ENCODE results near the gene RANBP1.
A peak's percentile ranks its signal among the peaks of the same experiment; 100 is the strongest.
"Not testable (repeated sequence)": the region's sequence is repeated elsewhere in the genome, so short reads cannot be mapped to it uniquely, and the experiment has no call there.

Gene RANBP1

GRCh38 chr22:20150381-20151275, 34.7 kb downstream of the RANBP1 start, which contains the start of gene CCDC188:
Gene CCDC188 (minus strand): TSS chr22:20151055. CDS start chr22:20150986, 69 bp downstream.
- DNase-seq (ENCODE audit: low read depth, low spot score): no peak

DNA sequence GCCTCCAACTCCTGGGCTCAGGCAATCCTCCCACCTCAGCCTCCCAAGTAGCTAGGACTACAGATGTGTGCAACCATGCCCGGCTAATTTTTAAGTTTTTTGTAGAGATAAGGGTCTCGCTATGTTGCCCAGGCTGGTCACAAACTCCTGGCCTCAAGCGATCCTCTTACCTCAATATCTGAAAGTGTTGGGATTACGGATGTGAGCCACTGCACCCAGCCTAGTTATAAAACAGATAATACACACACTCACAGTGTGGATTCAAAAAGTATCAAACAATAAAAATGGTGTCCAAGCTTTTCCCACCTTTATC, 35.3 kb downstream of the RANBP1 start:
- no peak for DNase-seq (ENCODE audit: low read depth, low spot score)

DNA sequence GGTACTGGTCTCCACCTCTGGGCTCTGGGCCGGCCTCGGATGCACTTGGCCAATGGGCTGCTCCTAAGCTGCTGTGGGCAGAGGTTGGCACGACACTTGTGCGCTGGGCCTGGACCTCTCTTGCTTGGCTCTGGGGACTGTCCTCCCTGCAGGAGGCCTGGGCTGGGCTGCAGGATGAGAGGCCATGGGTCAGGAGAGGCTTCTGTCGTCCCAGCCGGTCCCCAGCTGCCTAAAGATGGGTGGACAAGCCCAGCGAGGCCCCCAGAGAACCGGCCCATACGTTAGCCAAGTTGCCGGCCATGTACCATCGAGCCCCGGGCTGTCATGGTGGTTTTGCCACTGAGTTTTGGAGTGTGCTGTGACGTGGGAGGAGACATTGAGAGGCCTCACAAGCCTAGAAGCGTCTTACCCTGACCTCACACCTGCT, 36.6 kb downstream of the RANBP1 start:
- DNase-seq (ENCODE audit: low read depth, low spot score): no peak

- DNase-seq (ENCODE audit: low read depth, low spot score): peak; percentile 44
Observed at GRCh38 chr22:20153945-20154344, 38.0 kb downstream of the RANBP1 start.

DNA sequence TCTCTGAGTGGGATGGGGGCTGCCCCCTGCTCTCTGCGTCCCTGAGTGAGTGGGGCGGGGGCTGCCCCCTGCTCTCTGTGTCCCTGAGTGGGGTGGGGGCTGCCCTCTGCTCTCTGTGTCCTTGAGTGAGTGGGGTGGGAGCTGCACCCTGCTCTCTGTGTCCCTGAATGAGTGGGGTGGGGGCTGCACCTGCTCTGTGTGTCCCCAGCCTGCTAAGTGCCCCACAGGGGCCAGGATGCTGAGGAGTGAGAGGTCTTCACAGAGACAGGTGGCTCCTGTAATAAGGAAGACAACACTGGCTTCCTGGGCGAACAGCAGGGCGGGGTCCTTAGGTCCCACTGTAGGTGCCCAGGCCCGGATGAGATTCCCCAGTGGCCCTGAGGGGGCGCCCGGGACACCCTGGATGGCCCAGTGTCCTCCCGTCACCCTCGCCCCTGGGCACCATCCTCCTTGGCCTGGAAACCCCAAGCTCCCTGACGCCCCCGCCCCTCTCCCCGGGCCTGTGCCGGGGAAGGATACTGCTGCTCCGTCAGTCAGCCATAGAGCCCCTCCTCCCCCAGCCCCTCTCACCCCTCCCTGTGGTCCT, 38.8 kb downstream of the RANBP1 start:
- no peak for DNase-seq (ENCODE audit: low read depth, low spot score)

DNA sequence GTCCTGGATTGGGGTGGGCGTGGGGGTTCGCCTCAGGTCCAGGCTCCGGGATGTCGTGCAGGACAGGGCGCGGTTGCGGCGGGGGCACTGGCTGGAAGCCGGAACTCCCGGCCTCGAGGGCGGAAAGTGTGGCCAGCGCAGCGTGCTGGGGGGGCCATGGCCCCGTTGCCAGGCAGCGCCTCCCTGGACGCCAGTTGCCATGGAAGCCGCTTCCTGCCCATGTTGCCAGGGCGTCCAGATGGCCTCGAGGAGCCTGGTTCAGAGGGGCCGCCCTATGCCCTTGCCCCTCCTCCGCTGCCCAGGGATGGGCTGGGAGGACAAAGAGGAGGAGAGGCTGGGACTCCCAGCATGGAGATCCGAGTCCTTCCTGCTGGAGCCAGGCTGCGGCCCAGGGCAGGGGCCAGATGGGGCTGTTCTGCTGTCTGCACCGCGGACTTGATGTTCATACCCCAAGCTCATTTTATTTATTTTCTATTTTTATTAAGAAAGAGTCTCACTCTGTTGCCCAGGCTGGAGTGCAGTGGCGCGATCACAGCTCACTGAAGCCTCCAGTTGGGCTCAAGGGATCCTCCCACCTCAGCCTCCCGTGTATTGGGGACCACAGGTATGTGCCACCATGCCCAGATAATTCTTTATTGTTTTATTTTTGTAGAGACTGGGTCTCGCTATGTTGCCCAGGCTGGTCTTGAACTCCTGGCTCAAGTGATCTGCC, 39.6 kb downstream of the RANBP1 start:
- no peak for DNase-seq (ENCODE audit: low read depth, low spot score)

DNA sequence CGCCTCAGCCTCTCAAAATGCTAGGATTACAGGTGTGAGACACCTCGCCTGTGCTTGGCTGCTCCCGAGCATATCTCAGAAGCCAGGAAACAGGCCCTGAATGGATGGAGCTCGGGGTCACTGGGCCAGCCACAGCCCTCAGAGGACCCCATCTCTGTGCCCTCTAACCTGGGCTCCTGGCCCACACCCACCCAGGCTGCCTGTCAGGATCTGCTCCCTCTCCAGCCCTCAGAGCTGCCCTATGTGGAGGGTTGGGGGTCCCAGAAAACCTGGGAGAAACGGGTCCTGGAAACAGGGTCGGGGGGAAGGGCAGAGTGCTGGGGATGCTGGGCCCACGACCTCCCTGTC, 40.1 kb downstream of the RANBP1 start:
- no peak for DNase-seq (ENCODE audit: low read depth, low spot score)

- DNase-seq (ENCODE audit: low read depth, low spot score): peak; percentile 91
Observed at GRCh38 chr22:20156611-20157429, 40.9 kb downstream of the RANBP1 start.

DNA sequence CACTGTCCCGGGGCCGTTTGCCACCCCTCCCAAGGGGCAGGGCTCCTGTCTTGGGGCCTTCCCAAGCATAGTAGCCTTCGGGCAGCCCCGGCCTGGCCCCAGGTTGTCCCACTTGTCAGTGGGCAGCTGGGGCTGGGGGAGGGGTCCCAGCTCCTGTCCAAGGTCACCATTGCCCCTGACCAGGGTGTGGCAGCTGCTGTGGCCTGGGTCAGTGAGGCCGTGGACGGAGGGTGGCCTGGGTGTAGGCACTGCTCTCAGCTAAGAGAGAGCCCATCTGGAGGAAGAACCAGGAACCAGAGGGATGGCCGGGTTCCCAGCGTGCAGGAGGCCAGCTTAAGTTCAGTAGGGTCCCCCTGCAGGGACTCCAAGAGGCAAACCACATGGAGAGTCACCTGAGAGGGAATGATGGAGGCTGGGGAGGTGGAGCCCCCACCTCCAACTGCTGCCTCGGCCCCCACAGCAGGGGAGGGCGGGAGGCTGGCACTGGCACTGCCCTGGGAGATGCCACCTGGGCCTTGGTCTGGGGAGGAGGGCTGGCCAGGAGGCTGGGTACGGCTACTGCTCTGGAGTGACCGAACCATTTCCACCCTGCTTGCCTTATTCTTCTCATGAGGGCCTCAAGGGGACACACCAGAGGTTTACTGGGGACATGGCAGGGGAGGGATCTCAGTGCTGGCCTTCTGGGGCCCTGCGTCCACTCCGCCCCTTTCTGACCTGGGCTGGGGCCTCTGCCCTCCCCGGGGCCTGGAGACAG, 41.7 kb downstream of the RANBP1 start:
- no peak for DNase-seq (ENCODE audit: low read depth, low spot score)

- DNase-seq (ENCODE audit: low read depth, low spot score): no peak
Observed at GRCh38 chr22:20158391-20159036, 42.6 kb downstream of the RANBP1 start.

DNA sequence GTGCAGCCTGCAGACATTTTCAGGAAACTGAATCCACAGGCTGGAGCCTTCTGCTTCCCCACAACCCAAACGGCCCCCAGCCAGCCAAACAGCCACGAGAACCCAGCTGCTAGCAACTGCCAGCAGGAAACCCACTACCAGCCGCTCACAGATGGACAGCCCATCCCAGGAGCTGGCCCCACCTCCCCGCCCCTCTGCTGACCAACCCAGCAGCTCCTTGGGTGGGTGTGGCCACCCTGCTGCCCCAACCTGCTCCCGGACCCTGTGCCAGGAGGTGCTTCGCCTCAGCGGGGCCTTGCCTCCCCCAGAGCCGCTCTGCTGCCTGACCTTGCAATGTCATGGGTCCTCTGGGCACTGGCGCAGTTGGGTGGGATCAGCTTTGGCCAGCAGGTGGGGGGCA, 43.2 kb downstream of the RANBP1 start:
- peak; percentile 57 for DNase-seq (ENCODE audit: low read depth, low spot score)

DNA sequence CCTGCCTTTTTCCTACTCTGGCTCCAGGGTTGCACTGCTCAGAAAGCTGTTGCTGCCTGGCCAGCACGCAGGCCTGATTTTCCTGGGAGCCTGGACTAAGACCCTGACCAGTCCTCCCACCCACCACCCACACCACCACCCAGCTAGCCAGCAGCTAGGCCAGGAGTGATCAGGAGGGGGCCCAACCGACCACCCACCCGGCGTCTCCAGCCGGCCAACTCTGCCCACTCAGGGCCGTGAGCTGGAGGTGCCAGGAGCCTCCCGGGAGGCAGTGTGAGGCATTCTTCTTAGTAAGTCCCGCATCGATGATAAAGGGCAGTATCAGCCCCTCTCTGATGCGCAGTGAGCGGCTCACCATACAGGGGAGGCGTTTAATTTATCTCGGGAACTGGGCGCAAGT, 43.6 kb downstream of the RANBP1 start:
- DNase-seq (ENCODE audit: low read depth, low spot score): not testable (repeated sequence)

- no peak for DNase-seq (ENCODE audit: low read depth, low spot score)
Observed at GRCh38 chr22:20160041-20160440, 44.1 kb downstream of the RANBP1 start.

DNA sequence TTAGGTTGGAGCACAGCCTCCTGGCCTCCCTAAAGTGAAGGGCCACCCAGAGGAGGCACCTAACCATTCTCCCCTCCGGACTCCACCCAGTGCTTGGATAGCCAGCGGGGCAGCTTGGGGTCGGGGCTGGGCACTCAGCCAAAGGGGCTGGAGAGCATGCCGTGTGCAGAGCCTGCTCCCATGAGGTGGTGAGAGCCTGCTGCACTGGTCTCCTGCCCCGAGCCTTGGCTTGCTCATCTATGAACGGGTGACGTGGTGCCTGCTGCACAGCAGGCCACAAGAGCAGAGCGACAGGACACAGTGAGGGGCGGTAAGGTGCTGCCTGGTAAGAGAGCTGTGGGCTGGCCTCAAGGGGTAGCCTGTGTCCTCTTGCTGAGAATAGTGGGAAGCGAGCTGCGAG, 49.0 kb downstream of the RANBP1 start:
- no peak for DNase-seq (ENCODE audit: low read depth, low spot score)

- no peak for DNase-seq (ENCODE audit: low read depth, low spot score)
Observed at GRCh38 chr22:20165421-20165820, 49.5 kb downstream of the RANBP1 start.

GRCh38 chr22:20165913-20166312, 50.0 kb downstream of the RANBP1 start:
- DNase-seq (ENCODE audit: low read depth, low spot score): no peak

DNA sequence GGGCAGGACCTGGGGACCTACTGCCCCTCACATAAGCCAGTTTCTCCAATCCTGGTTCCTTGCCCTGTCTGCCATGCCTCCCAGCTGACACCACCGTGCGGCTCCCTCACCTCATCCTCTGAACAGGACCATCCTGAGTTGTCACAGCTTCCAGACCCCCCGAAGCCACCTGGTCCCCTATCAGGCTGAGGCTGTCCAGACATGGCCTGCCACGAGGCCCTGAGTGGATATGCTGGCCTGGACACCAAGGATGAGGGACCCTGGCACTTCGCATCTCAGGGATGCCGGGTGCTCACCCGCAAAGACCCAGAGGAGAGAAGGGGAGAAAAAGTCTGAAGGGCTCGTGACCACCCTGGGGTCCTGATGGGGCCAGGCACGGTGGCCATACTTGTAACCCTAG, 50.8 kb downstream of the RANBP1 start:
- DNase-seq (ENCODE audit: low read depth, low spot score): no peak

DNA sequence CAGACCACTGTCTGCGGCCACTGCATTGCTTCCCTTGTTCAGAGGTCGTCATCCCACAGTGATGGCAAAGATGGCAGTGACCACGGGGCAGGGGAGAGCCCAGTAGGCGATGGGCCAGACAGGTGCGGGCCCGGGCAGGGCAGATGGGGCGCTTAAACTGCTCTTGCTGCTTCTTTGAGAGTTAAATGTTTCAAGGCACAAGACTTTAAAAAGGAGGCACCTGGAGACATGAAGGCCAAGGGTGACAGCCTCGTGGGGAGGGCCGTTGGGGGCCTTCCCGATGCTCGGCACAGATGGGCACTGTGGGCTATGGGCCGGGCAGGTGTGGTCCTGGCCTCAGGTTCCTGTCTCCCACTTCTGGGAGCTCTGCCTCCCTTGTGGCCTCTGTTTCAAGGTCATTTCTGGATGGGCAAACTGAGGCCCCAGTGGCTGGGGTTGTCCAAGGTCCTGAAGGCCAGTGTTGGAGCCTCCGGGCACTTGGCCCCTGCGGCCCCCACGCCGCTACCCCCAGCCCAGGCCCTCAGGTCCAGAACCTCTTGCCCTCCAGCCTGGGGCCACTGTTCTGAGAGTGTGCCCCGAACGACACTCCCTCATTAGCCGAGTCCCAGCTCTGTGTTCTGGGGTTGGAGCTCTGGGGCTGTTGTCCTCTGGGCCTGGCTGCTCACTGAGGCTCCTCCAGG, 51.9 kb downstream of the RANBP1 start:
- DNase-seq (ENCODE audit: low read depth, low spot score): no peak

DNA sequence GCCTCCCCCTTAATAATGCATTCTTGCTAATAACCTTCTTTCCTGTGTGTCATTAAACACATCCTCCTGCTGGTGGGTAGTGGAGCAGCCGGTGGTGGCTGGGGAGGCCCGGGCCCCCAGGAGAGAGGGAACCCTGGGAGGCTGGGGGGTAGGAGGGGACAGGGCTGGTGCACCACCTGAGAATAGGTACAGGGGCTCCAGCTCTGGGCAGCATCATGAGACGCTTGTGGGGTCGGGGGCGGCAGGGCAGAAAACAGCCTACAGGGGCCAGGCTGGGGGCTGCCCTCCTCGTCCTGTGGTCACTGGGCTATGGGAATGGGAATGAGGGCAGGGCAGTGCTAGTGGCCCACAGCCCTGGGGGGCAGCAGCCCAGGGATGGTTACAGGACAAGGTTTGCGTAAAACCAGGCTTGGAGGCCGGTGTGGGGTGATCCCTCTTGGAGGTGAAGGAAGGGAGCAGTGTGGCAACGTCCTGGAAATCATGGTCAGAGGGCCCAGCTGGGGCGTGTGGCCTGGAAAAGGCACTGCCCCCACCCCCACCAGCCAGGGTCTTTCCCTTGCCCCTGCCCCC, 53.4 kb downstream of the RANBP1 start:
- no peak for DNase-seq (ENCODE audit: low read depth, low spot score)

- no peak for DNase-seq (ENCODE audit: low read depth, low spot score)
Observed at GRCh38 chr22:20170170-20170569, 54.3 kb downstream of the RANBP1 start.

Data from ELF-1 (cell line).